Measurements from ENCODE around the gene FARSB.
"Not testable (repeated sequence)": the region's sequence is repeated elsewhere in the genome, so short reads cannot be mapped to it uniquely, and the experiment has no call there.

GRCh38 chr2:222693413-222693812 is 37.5 kb upstream of the FARSB start:
- not testable (repeated sequence) for TF ChIP-seq CTCF, POLR2A (IDR thresholded peaks at IDR 0.05)
